K562 (cell line): Measurements from ENCODE around the gene VAMP8. TPM values are rescaled to one million over a fixed set of nuclear protein-coding genes. Genes with fewer than 3 reads are reported as not detected.

Experiments
- L3MBTL2 ChIP-seq: fragments of 450-650 bp; IDR thresholded peaks from 2 replicates; pipeline ENCODE4 v1.6.1; 2016; ENCODE audit warnings: mild to moderate bottlenecking, moderate library complexity
- MCM2 ChIP-seq: fragments of 450-650 bp; IDR thresholded peaks from 2 replicates; pipeline ENCODE4 v1.6.1; 2017; ENCODE audit warnings: low read depth, mild to moderate bottlenecking
- POLR2AphosphoS5 ChIP-seq: IDR thresholded peaks from 2 replicates; pipeline ENCODE4 v1.6.1; 2011; ENCODE audit warnings: mild to moderate bottlenecking, low read depth, low read length, moderate library complexity; ENCODE audit not compliant: control insufficient read depth, insufficient read depth
- RFX1 ChIP-seq: fragments of 450-650 bp; IDR thresholded peaks from 2 replicates; pipeline ENCODE4 v1.6.1; 2016; ENCODE audit warnings: mild to moderate bottlenecking, moderate library complexity
- TAF7 ChIP-seq: fragments of 450-650 bp; IDR thresholded peaks from 2 replicates; pipeline ENCODE4 v1.6.1; 2016; ENCODE audit warnings: missing genetic modification characterization, missing compliant biosample characterization
- TEAD2 ChIP-seq: fragments of 450-650 bp; IDR thresholded peaks from 2 replicates; pipeline ENCODE4 v1.6.1; 2016; ENCODE audit warnings: missing genetic modification characterization, control low read depth, missing compliant biosample characterization
- WHSC1 ChIP-seq: IDR thresholded peaks from one replicate; pipeline ENCODE4 v1.6.1; 2012; ENCODE audit warnings: low read length, control low read depth, inconsistent platforms
- polyA plus RNA-seq, 8 experiments: library from polyadenylated mRNA; depleted of rRNA in 4 of 8; stranded (reverse) in 5 of 8; unstranded in 3 of 8; fragments of >200 nt; fragmentation: Nextera tagmentation in 2 of 8; fragmentation: Illumina TruSeq in 1 of 8; extraction: Ambion mirVana in 2 of 8; extraction: Trizol in 1 of 8; gene quantifications; 2 replicates each; pipeline versions ENCODE4 v1.2.1 to v1.2.3, GENCODE V29; 2011 to 2014; ENCODE audit warnings: inconsistent platforms in 1 of 8, missing spikeins in 1 of 8
- total RNA-seq, 7 experiments: library from RNA; depleted of rRNA in 6 of 7; stranded (reverse); fragments of >200 nt in 6 of 7; fragmentation: Illumina TruSeq in 2 of 7; extraction: Trizol in 2 of 7; gene quantifications; 2 replicates each; pipeline versions ENCODE4 v1.2.1 to v1.2.3, GENCODE V29; 2011 to 2021; ENCODE audit warnings: low replicate concordance in 1 of 7
- TF ChIP-seq, protein P1 (sequence below): IDR thresholded peaks from 2 replicates; pipeline ENCODE4 v1.6.1; 2016; ENCODE audit warnings: missing genetic modification characterization, missing compliant biosample characterization
- TF ChIP-seq, protein P2 (sequence below): sonication (generic); formaldehyde crosslinking; IDR thresholded peaks from 2 replicates; pipeline ENCODE4 v1.9.0; 2022; ENCODE audit warnings: mild to moderate bottlenecking, missing genetic modification reagents

The VAMP8 gene
- total and polyA plus RNA-seq, 9 of the 15 experiments (the other 6 are each of a cell fraction or from before 2014, with no cell fraction given), result 107 to 571 (median 248) TPM

DNA sequence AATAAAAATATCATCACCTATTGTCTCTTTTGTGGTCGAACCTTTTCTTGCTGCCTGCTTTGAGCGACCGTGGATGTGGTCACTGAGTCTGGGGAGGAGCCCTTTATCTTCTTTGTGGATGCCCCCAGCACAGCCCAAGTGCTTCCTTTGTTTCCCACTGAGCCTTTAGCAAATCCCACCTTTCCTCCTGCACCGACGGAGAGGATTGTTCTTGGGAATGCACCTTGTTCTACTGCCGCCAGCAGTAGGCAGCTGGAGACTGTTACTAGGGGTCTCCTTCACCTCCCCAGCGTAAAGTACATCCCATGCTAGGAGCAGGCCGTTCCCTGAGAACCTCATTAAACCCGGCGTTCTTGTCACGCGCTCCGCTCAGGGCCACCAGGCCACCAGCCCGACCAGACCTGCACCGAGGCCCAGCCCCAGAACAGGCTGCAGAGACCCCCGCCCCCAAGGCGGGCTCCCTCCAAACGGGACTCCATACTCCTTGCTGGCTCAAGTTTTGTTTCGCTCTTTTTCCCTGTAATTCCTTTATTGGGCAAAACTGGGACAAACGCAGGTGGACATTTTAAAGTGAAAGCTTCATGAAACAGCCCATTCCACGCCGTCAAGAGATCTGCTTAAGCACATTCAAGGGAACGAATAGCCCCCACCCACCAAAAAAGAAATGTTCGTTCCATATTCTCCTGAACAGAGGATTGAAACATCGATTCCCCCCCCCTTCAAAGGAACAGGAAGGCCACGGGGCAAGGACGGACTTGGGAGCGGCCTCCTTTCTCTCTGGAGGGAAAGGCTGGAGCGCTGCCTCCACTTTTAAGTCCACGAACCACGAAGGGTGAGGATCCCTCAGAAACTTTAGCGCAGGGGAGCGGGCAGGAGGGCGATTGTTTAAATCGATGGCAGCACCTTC, 39.5 kb upstream of the VAMP8 start (continued):
- TF ChIP-seq, protein P1, sequence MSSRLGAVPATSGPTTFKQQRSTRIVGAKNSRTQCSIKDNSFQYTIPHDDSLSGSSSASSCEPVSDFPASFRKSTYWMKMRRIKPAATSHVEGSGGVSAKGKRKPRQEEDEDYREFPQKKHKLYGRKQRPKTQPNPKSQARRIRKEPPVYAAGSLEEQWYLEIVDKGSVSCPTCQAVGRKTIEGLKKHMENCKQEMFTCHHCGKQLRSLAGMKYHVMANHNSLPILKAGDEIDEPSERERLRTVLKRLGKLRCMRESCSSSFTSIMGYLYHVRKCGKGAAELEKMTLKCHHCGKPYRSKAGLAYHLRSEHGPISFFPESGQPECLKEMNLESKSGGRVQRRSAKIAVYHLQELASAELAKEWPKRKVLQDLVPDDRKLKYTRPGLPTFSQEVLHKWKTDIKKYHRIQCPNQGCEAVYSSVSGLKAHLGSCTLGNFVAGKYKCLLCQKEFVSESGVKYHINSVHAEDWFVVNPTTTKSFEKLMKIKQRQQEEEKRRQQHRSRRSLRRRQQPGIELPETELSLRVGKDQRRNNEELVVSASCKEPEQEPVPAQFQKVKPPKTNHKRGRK, result no peak
- TF ChIP-seq RFX1 (peak; percentile 31; the same call in 1 of the 2 replicates), L3MBTL2 (peak; percentile 44; the same call in 1 of the 2 replicates), MCM2 (no peak), POLR2AphosphoS5 (peak; percentile 18; the same call in 1 of the 2 replicates), WHSC1 (peak; percentile 70), TEAD2 (tag) (no peak), TAF7 (tag) (no peak)
- TF ChIP-seq, protein P2, sequence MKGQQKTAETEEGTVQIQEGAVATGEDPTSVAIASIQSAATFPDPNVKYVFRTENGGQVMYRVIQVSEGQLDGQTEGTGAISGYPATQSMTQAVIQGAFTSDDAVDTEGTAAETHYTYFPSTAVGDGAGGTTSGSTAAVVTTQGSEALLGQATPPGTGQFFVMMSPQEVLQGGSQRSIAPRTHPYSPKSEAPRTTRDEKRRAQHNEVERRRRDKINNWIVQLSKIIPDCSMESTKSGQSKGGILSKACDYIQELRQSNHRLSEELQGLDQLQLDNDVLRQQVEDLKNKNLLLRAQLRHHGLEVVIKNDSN (CRISPR knock-in tag), result no peak
